Measurements from ENCODE around the gene CENATAC.
"Not testable (repeated sequence)": the region's sequence is repeated elsewhere in the genome, so short reads cannot be mapped to it uniquely, and the experiment has no call there.

DNA sequence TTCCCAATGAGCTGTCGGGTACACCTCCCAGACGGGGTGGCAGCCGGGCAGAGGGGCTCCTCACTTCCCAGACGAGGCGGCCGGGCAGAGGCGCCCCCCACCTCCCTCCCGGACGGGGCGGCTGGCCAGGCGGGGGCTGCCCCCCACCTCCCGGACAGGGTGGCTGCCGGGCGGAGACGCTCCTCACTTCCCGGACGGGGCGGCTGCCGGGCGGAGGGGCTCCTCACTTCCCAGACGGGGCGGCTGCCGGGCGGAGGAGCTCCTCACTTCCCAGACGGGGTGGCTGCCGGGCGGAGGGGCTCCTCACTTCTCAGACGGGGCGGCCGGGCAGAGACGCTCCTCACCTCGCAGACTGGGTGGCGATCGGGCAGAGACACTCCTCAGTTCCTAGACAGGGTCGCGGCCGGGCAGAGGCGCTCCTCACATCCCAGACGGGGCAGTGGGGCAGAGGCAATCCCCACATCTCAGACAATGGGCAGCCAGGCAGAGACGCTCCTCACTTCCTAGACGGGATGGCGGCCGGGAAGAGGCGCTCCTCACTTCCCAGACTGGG is 6.4 kb upstream of the CENATAC start:
- TF ChIP-seq CTCF (IDR thresholded peaks at IDR 0.05); EZH2 (IDR thresholded peaks at IDR 0.05; ENCODE audit: borderline replicate concordance, insufficient read depth, low read depth, low read length, poor library complexity, severe bottlenecking): not testable (repeated sequence)

All from B cell (primary cell).